Inflammatory macrophage treated with lipopolysaccharide for 4 hours (primary cell): Measurements from ENCODE around the gene C22orf31.
"Not testable (repeated sequence)": the region's sequence is repeated elsewhere in the genome, so short reads cannot be mapped to it uniquely, and the experiment has no call there.

Experiments used
- DNase-seq: peaks from one replicate; pipeline ENCODE4 v3.0.0-alpha.2; 2020

Gene C22orf31

GRCh38 chr22:29053048-29053702 is 8.5 kb downstream of the C22orf31 start:
- no peak for DNase-seq

GRCh38 chr22:29050457-29050856 is 11.2 kb downstream of the C22orf31 start:
- no peak for DNase-seq

- no peak for DNase-seq
Observed at GRCh38 chr22:29049655-29050263, 11.9 kb downstream of the C22orf31 start.

- no peak for DNase-seq
Observed at GRCh38 chr22:29048822-29049654, 12.6 kb downstream of the C22orf31 start.

- DNase-seq, result no peak
Observed at GRCh38 chr22:29044657-29045176, 16.9 kb downstream of the C22orf31 start.

- DNase-seq, result no peak
Observed at GRCh38 chr22:29043906-29044575, 17.6 kb downstream of the C22orf31 start.

GRCh38 chr22:29041408-29041807 is 20.2 kb downstream of the C22orf31 start:
- DNase-seq, result no peak

GRCh38 chr22:29040385-29041275 is 21.0 kb downstream of the C22orf31 start:
- peak; percentile 67 for DNase-seq

- DNase-seq, result not testable (repeated sequence)
Observed at GRCh38 chr22:29039684-29040083, 21.9 kb downstream of the C22orf31 start.

- DNase-seq, result no peak
Observed at GRCh38 chr22:29039148-29039547, 22.5 kb downstream of the C22orf31 start.

GRCh38 chr22:29037340-29037932 is 24.2 kb downstream of the C22orf31 start:
- DNase-seq, result no peak

- no peak for DNase-seq
Observed at GRCh38 chr22:29032584-29032983, 29.0 kb downstream of the C22orf31 start.

GRCh38 chr22:29032014-29032475 is 29.6 kb downstream of the C22orf31 start:
- no peak for DNase-seq

GRCh38 chr22:29031227-29032011 is 30.2 kb downstream of the C22orf31 start:
- peak; percentile 35 for DNase-seq

- no peak for DNase-seq
Observed at GRCh38 chr22:29030618-29031226, 30.9 kb downstream of the C22orf31 start.

- no peak for DNase-seq
Observed at GRCh38 chr22:29030016-29030617, 31.5 kb downstream of the C22orf31 start.

GRCh38 chr22:29029202-29030000 is 32.2 kb downstream of the C22orf31 start:
- no peak for DNase-seq

- no peak for DNase-seq
Observed at GRCh38 chr22:29028468-29028867, 33.2 kb downstream of the C22orf31 start.

GRCh38 chr22:29026579-29026978 is 35.1 kb downstream of the C22orf31 start:
- DNase-seq, result no peak
